SK-N-SH treated with all-trans-retinoic acid at 6 μM for 48 hours (cell line): ENCODE data around the gene KCNK4.

Source experiments
- ARNTL ChIP-seq: fragments of 450-650 bp; formaldehyde crosslinking; IDR thresholded peaks from 2 replicates; pipeline ENCODE4 v1.5.0; 2020; ENCODE audit warnings: low read depth, mild to moderate bottlenecking, moderate library complexity, borderline replicate concordance
- CSRNP3 ChIP-seq: fragments of 250-450 bp; sonication (Bioruptor Pico); IDR thresholded peaks from 2 replicates; pipeline ENCODE4 v1.5.1; 2021; ENCODE audit warnings: mild to moderate bottlenecking, moderate library complexity
- ESRRG ChIP-seq: fragments of 250-450 bp; sonication (Bioruptor Pico); IDR thresholded peaks from 2 replicates; pipeline ENCODE4 v1.6.1; 2021; ENCODE audit warnings: mild to moderate bottlenecking
- ISL1 ChIP-seq: fragments of 250-450 bp; sonication (Bioruptor Pico); IDR thresholded peaks from 2 replicates; pipeline ENCODE4 v2.1.2; 2022; ENCODE audit warnings: mild to moderate bottlenecking, moderate library complexity
- OSR1 ChIP-seq: fragments of 250-450 bp; sonication (Bioruptor Pico); IDR thresholded peaks from 2 replicates; pipeline ENCODE4 v1.8.0; 2022; ENCODE audit warnings: moderate library complexity, mild to moderate bottlenecking, inconsistent platforms
- PATZ1 ChIP-seq: fragments of 250-450 bp; sonication (Bioruptor Pico); IDR thresholded peaks from 2 replicates; pipeline ENCODE4 v1.8.0; 2020; ENCODE audit warnings: mild to moderate bottlenecking, moderate library complexity, borderline replicate concordance
- RARB ChIP-seq: fragments of 250-450 bp; sonication (Bioruptor Pico); IDR thresholded peaks from 2 replicates; pipeline ENCODE4 v1.8.0; 2021; ENCODE audit warnings: mild to moderate bottlenecking, moderate library complexity
- TCF4 ChIP-seq: fragments of 250-450 bp; sonication (Bioruptor Pico); IDR thresholded peaks from 2 replicates; pipeline ENCODE4 v1.8.0; 2021; ENCODE audit warnings: mild to moderate bottlenecking, moderate library complexity, borderline replicate concordance

GRCh38 chr11:64312947-64313346, 21.8 kb downstream of the KCNK4 start:
- no peak for TF ChIP-seq ARNTL
- TF ChIP-seq TCF4, result no peak
- TF ChIP-seq PATZ1 (CRISPR knock-in tag), result no peak
- TF ChIP-seq RARB (CRISPR knock-in tag), result no peak
- no peak for TF ChIP-seq ESRRG
- no peak for TF ChIP-seq CSRNP3 (CRISPR knock-in tag)
- no peak for TF ChIP-seq ISL1 (CRISPR knock-in tag)
- no peak for TF ChIP-seq OSR1 (CRISPR knock-in tag)
